Activated naive CD4-positive, alpha-beta T cell treated with anti-CD3 and anti-CD28 coated beads, Interleukin-2, amount 50 U/mL, for 16 hours (primary cell): ENCODE results near the gene EPS15.
A peak's percentile ranks its signal among the peaks of the same experiment; 100 is the strongest.
"Not testable (repeated sequence)": the region's sequence is repeated elsewhere in the genome, so short reads cannot be mapped to it uniquely, and the experiment has no call there.

Source experiments
- DNase-seq: peaks from one replicate; pipeline ENCODE4 v3.0.0-alpha.2; 2020

Gene EPS15

DNA sequence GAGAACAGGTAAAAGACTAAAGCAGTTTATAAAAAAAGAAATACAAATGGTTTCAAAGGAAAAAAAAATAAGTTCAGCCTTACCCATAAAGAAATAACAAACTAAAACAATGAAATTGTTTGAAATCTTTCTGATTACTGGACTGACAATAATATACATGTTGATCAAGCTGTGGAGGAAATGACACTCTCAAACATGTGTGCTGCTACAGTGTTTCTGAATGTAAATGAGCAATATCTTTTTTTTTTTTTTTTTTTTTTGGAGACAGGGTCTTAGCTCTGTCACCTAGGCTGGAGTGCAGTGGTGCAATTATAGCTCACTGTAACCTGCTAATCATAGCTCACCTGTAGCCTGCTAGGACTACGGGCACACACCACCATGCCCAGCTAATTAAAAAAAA lies 6.5 kb downstream of the EPS15 start:
- DNase-seq: no peak

DNA sequence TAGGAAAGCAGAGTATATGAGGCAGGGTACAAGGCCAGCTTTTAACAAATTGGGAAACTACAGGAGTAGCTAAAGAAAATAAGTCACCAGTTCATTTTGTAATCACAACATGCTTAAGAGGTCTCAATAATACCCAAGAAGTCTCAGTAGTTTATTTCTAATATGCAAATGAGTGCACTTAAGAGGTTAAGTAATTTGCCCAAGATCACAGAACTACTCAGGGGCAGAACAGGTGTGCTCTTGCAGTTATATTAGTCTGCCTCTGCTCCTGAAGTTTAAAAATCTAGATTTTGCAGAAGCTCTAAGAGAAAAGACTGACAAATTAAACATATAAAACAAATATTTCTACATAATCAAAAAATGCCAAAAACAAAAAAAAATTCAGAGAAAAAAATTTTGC lies 6.9 kb downstream of the EPS15 start:
- no peak for DNase-seq

- no peak for DNase-seq
These were observed 9.3 kb downstream of the EPS15 start for GRCh38 chr1:51509773-51510172.

GRCh38 chr1:51506537-51506936 lies 12.5 kb downstream of the EPS15 start:
- no peak for DNase-seq

DNA sequence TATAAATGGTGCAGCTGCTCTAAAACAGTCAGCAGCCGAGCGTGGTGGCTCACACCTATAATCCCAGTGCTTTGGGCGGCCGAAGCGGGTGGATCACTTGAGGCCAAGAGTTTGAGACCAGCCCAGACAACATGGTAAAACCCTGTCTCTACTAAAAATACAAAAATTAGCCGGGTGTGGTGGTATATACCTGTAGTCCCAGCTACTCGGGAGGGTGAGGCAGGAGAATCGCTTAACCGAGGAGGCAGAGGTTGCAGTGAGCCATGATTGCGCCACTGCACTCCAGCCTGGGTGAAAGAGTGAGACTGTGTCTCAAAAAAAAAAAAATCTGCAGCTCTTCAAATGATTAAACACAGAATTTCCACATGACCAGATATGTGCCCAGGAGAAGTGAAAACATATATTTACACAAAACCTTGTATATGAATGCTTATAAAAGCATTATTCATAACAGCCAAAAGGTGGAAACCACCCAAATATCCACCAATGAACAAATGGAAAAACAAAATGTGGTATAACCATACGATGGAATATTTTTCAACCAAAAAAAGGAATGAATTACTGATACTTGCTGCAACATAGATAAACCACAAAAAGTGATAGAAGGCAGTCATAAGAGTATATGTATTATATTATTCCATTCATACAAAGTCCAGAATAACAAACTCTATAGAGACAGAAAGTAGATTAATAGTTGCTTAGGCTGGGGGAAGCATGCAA lies 14.1 kb downstream of the EPS15 start:
- DNase-seq: no peak

DNA sequence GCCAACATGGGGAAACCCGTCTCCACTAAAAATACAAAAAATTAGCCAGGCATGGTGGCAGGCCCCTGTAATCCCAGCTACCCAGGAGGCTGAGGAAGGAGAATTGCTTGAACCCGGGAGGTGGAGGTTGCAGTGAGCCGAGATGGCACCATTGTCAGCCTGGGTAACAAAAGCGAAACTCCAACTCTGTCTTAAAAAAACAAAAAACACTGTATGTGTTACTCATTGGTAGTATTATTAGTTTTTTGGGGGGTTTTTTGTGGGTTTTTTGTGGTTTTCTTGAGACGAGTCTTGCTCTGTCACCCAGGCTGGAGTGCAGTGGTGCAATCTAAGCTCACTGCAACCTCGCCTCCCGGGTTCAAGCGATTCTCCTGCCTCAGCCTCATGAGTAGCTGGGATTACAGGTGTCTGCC lies 17.8 kb downstream of the EPS15 start:
- peak; percentile 21 for DNase-seq

- DNase-seq: no peak
These were observed 19.4 kb downstream of the EPS15 start for GRCh38 chr1:51499694-51500093.

- DNase-seq: no peak
These were observed 20.1 kb downstream of the EPS15 start for GRCh38 chr1:51498924-51499323.

GRCh38 chr1:51497340-51497739 lies 21.7 kb downstream of the EPS15 start:
- DNase-seq: no peak

GRCh38 chr1:51494138-51494830 lies 24.8 kb downstream of the EPS15 start:
- DNase-seq: no peak

DNA sequence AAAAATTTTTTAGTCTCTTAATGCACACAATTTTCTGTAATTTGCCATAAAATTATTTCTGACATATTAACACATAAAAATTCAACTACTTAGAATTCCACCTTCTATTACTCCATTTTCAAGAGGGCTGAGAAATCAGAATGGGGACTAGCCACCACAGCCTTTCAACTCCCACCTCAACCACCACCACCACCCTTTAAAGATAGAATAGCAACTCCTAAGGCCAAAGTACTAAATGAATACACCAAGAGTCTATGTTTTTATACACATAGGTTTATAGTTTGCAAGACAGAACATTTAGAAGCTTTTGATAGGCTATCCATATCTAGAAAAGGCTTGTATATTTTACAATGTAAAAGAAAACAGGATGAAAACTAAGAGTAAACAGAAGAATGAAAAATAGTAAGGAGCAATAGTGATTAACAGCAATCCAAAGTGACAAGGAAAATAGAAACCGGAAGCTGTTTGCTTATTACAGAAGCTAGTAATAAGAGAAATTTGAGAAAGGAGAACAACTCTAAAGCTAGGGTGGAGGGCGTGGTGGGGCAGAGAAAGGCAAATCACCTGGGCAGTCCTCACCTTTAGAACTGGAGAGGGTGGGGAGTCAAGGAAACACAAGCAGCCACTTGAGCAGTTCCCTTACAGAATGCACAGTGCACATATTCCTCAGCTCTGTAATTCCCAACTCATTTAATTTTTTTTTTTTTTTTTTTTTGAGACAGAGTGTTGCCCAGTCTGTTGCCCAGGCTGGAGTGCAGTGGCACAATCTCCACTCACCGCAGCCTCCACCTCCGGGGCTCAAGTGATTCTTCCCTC lies 27.7 kb downstream of the EPS15 start:
- DNase-seq: no peak

GRCh38 chr1:51489472-51489871 lies 29.6 kb downstream of the EPS15 start:
- DNase-seq: no peak

- DNase-seq: no peak
These were observed 30.6 kb downstream of the EPS15 start for GRCh38 chr1:51488372-51489050.

- no peak for DNase-seq
These were observed 31.4 kb downstream of the EPS15 start for GRCh38 chr1:51487628-51488027.

GRCh38 chr1:51484591-51484990 lies 34.5 kb downstream of the EPS15 start:
- no peak for DNase-seq

DNA sequence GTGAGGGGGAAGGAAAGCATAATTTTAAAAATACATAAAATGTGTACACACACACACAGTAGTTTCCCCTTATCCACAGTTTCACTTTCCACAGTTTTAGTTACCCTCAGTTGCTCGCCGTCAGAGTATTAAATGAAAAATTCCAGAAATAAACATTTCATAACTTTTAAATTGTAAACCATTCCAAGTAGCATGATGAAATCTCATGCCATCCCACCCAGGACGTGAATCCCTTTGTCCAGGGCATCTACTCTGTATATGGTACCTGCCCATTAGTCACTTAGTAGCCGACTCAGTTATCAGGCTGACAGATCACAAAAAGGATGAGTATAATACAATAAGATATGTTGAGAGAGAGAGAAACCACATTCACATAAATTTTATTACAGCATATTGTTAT lies 36.2 kb downstream of the EPS15 start:
- no peak for DNase-seq

DNA sequence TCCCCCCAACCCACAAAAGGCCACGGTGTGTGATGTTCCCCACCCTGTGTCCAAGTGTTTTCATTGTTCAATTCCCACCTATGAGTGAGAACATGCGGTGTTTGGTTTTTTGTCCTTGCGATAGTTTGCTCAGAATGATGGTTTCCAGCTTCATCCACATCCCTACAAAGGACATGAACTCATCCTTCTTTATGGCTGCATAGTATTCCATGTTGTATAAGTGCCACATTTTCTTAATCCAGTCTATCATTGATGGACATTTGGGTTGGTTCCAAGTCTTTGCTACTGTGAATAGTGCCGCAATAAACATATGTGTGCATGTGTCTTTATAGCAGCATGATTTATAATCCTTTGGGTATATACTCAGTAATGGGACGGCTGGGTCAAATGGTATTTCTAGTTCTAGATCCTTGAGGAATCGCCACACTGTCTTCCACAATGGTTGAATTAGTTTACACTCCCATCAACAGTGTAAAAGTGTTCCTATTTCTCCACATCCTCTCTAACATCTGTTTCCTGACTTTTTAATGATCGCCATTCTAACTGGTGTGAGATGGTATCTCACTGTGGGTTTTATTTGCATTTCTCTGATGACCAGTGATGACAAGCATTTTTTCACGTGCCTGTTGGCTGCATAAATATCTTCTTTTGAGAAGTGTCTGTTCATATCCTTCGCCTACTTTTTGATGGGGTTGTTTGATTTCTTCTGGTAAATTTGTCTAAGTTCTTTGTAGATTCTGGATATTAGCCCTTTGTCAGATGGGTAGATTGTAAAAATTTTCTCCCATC lies 44.0 kb downstream of the EPS15 start:
- DNase-seq: not testable (repeated sequence)

DNA sequence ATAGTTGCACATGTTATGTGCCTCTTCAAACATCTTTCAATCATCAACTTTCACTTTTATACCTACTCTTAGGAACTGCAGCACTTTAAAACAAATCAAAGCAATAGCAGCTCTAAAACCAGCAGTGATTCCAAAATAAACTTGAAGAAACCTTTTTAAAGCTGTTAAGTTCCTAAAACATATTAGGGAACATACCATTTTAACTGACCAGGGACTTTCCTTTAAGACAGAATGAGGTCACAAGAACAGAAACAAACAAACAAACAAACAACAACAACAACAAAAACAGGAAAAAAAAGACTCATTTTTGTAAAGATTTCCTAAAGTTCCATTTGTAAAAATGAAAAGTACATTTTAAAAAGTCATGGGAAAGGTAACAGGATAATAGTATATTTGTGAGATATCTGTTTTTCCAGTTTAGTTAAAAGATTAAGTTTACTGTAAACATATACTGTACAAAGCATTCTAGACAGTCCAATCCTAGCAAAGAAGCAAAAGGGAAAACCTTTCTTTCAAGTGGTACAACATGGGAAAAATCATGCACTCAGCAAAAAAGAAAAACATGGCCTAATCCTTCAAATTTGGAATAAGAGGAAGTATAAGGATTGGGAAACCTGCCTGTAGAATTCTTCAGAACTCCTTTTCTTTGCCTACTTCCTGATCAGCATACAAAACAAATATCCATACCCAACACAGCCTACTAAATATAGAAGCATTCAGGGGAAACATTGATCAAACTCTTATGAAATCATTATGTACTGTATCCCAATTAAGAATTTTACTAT lies 45.5 kb downstream of the EPS15 start:
- DNase-seq: no peak

- DNase-seq: no peak
These were observed 46.7 kb downstream of the EPS15 start for GRCh38 chr1:51472359-51472758.

GRCh38 chr1:51469518-51469917 lies 49.5 kb downstream of the EPS15 start:
- no peak for DNase-seq

DNA sequence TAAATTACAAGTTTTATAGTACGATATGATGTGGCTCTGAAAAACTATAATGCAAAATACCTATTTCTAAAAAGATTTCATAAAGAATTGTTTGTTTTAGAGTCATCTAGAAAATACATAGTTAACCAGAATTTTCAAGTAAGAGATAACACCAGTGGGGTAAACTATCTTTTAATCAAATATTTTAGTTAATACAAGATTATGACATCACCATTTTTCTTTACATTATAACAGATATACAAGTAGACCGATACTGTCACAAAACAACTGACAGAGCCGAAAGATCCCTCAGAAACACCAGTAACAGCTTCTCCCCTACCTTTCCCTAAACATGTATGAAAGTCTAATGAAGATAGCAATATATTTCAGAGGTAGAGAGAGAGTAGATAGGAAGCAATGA lies 54.2 kb downstream of the EPS15 start:
- DNase-seq: no peak

DNA sequence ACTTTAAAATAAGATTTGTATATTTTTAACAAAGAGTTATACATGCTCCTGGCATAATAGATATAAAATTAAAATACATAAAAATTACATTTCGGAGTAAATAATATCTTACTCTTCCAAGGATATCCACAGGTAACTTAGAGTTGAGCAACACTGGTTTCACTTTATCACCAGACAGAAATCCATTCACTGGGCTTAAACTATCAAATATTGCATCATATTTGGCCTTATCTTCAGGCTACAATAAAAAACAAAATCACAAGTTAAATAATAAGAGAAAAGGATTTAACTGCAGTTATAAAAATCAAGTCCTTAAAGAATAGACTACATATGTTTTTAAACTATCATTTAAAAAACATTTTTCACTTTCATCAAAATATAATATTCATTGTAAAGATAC lies 55.5 kb downstream of the EPS15 start:
- no peak for DNase-seq
